HL-60 (cell line): Measurements from ENCODE around the gene FMNL2.

Experiments used
- DNase-seq, 2 experiments: peaks; one replicate each; pipeline ENCODE4 v3.0.0-alpha.2; 2010 to 2020; ENCODE audit warnings: low read depth in 1 of 2, low spot score in 1 of 2
- H3K27ac ChIP-seq: fragments of 250-450 bp; sonication (Bioruptor Pico); replicated peaks from 2 replicates; pipeline ENCODE4 v1.5.1; 2020; ENCODE audit warnings: mild to moderate bottlenecking, moderate library complexity
- H3K27me3 ChIP-seq: fragments of 250-450 bp; sonication (Bioruptor Pico); 2 replicates; pipeline ENCODE4 v1.5.1; 2021; ENCODE audit warnings: mild to moderate bottlenecking, moderate library complexity; ENCODE audit not compliant: insufficient read depth, poor library complexity, severe bottlenecking
- H3K4me3 ChIP-seq: replicated peaks from 2 replicates; pipeline ENCODE4 v1.5.1; 2011; ENCODE audit warnings: mild to moderate bottlenecking, control low read depth, low read length; ENCODE audit not compliant: insufficient read depth
- CTCF ChIP-seq: IDR thresholded peaks from one replicate; pipeline ENCODE4 v1.5.1; 2011; ENCODE audit warnings: low read length, control low read depth, inconsistent platforms; ENCODE audit not compliant: insufficient read depth
- GABPA ChIP-seq: IDR thresholded peaks from 2 replicates; pipeline ENCODE4 v1.6.1; 2012; ENCODE audit warnings: low read depth
- POLR2AphosphoS5 ChIP-seq: IDR thresholded peaks from 2 replicates; pipeline ENCODE4 v1.6.1; 2012; ENCODE audit warnings: low read depth
- REST ChIP-seq: IDR thresholded peaks from 2 replicates; pipeline ENCODE4 v1.6.1; 2012; ENCODE audit warnings: low read depth; ENCODE audit not compliant: insufficient replicate concordance
- SPI1 ChIP-seq: IDR thresholded peaks from 2 replicates; pipeline ENCODE4 v1.6.1; 2012; ENCODE audit warnings: low read depth, mild to moderate bottlenecking, borderline replicate concordance

Gene FMNL2

GRCh38 chr2:152466041-152466440, 131.1 kb downstream of the FMNL2 start:
- TF ChIP-seq CTCF (no peak), REST (no peak), GABPA (no peak), SPI1 (no peak), POLR2AphosphoS5 (no peak)
- Histone ChIP-seq H3K27me3 (no peaks in the 10 kb centered on the region), H3K27ac (peak overlapping the region; percentile 22), H3K4me3 (no peak overlapping the region)
- no peak for DNase-seq

GRCh38 chr2:152466980-152467676, 132.2 kb downstream of the FMNL2 start:
- no peak overlapping the region for H3K4me3 ChIP-seq
- TF ChIP-seq POLR2AphosphoS5 (no peak), SPI1 (peak; percentile 91)
- DNase-seq = peak; percentile 27 to 72
- H3K27me3 ChIP-seq = no peaks in the 10 kb centered on the region
- peak overlapping the region; percentile 34; the same call in 1 of the 2 replicates for H3K27ac ChIP-seq

- TF ChIP-seq CTCF = no peak
- no peak for TF ChIP-seq GABPA
- TF ChIP-seq SPI1 = no peak
- no peak for TF ChIP-seq POLR2AphosphoS5
- no peak overlapping the region for H3K4me3 ChIP-seq
- DNase-seq = no peak
- no peaks in the 10 kb centered on the region for H3K27me3 ChIP-seq
- H3K27ac ChIP-seq = peak overlapping the region; percentile 9; the same call in 1 of the 2 replicates
Measured at GRCh38 chr2:152467677-152468410, 132.9 kb downstream of the FMNL2 start.

- DNase-seq = peak; percentile 47 to 74
- peak overlapping the region; percentile 13; the same call in 1 of the 2 replicates for H3K27ac ChIP-seq
- H3K27me3 ChIP-seq = no peaks in the 10 kb centered on the region
- no peak for TF ChIP-seq POLR2AphosphoS5
- TF ChIP-seq SPI1 = peak; percentile 90; the same call in 1 of the 2 replicates
- TF ChIP-seq REST = no peak
- no peak for TF ChIP-seq CTCF
- no peak for TF ChIP-seq GABPA
- H3K4me3 ChIP-seq = no peak overlapping the region
Measured at GRCh38 chr2:152468899-152469692, 134.1 kb downstream of the FMNL2 start.
